Limb (tissue), 2 donors: ENCODE measurements around the gene GPRC5D.

Source experiments
- DNase-seq, 2 donors: peaks; one replicate each; pipeline ENCODE4 v3.0.0-alpha.2; 2016; ENCODE audit errors: extremely low spot score in 2 of 2

Gene GPRC5D

DNA sequence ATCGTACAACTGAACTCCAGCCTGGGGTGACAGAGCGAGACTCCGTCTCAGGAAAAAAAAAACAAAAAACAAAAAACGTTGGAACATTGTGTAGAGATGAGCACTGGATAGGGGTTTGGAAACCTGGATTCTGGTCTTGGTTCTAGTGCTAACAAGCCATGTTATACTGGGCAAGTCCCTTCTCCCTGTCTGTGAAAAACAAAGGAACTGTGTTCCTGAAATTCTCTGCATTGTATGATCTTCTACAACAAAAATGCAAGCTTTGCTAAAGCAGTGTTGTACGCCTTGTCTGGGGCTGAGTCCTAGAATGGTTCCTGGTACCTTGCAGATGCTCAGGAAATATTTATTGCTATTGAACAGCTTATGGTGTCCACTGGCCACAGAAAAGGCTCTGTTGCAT lies 13.4 kb downstream of the GPRC5D start:
- no peak for DNase-seq

DNA sequence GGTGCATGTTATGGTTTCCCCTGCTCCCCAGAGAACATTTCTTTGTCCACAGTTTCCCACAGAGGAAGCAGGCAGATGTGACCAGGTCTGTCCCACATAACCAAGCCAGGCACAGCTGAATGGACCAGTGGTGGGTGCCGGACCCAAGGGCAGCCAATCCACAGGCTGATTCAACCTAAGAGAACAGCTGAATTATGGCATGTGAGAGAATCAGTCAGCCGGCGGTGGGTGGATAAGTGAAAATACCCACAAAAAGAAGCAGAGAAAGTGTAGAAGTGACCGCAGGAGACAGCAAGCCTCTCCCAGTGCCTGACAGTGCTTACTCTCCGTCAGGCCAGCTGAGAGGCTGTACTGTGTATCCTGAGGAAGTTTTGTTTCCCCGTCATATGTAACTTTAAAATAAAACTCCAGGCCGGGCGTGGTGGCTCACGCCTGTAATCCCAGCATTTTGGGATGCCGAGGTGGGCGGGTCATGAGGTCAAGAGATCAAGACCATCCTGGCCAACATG lies 14.9 kb downstream of the GPRC5D start:
- DNase-seq: no peak

GRCh38 chr12:12934556-12934955 lies 17.4 kb downstream of the GPRC5D start:
- DNase-seq: no peak

- no peak for DNase-seq
Measured at GRCh38 chr12:12933742-12934141, 18.2 kb downstream of the GPRC5D start.

GRCh38 chr12:12930633-12931219 lies 21.2 kb downstream of the GPRC5D start:
- no peak for DNase-seq

DNA sequence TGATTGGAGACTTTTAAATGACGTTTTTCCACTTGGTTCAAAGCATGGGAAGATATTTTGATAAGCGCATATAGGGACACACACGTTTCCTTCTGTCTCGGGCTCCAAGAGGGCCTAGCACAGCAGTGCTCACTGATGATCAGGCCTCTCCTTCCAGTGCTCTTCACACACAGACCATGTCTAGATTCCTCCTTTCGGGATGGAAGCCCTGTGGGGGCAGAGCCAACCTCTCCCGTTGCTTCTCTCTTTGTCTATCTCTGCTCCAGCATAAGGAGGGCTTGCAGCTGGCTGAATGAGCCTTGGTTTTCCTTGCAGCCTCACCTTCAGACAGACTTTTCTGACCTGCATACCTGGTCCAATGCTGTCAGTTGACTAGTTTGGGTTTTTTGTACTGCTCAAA lies 22.3 kb downstream of the GPRC5D start:
- DNase-seq: no peak

DNA sequence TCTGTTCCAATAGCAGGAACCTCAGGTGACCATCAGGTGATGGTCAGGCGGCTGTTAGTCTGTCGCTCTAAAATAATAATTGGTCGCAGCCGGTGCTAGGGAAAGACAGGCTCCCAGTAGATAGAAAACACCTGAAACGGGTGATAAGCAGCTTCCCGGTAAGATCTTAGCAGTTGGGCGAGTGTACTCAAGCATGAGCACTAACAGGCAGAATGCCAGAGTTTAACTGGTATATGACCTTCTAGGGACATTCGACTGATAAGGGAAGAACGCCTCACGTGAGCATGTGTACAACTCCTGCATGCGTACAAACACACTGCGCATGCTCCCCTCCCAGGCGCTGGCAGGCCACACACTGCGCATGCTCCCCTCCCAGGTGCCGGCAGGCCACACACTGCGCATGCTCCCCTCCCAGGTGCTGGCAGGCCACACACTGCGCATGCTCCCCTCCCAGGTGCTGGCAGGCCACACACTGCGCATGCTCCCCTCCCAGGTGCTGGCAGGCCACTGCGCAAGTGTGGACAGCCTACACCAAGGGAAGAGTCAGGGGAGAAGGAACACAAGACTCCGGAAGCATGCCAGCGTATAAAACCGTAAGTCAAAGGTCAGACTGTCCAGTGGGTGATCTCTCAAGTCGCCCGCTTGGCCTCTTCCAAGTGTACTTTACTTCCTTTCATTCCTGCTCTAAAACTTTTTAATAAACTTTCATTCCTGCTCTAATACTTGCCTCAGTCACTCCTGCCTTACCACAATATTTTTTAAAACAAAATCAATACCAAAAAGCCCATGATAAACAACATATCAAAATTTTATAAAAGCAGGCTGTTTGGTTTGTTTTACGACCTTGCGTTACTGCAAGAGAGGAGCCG lies 24.5 kb downstream of the GPRC5D start:
- peak; percentile 63 to 74 for DNase-seq

GRCh38 chr12:12926571-12927071 lies 25.3 kb downstream of the GPRC5D start:
- DNase-seq: no peak

DNA sequence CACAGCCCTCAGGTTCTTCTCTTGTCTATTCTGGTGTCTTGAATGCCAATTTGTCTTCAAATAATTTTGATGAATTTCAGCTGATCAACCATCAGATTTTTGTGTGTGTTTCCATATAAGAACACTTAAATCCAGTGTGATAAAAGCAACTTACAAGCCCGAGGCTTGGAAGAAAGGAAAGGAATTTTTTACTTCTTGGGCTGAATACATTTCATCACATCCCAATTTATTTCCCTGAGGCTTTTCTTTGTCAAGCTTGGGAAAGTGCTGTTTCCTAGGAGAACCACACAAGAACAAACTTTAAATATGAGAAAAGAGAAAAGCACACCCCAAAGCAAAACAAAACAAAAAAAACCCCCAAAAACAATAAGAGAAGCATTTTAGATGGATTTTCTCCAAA lies 26.6 kb downstream of the GPRC5D start:
- no peak for DNase-seq

DNA sequence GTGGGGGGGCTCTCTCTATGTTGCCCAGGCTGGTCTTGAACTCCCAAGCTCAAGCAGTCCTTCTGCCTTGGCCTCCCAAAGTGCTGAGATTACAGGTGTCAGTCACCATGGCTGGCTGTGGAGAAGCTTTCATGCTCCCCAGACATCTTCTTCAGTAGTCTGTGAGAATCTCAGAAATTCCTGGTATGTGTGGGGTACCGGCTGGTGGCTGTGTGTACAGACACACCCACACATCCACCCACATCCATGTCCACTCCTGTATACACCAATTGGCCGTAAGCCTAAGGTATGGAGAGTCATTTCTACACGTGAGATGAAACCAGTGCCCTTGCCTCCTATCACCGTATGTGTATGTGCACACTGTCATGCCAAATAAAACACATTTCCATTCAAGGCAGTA lies 27.8 kb downstream of the GPRC5D start:
- no peak for DNase-seq

DNA sequence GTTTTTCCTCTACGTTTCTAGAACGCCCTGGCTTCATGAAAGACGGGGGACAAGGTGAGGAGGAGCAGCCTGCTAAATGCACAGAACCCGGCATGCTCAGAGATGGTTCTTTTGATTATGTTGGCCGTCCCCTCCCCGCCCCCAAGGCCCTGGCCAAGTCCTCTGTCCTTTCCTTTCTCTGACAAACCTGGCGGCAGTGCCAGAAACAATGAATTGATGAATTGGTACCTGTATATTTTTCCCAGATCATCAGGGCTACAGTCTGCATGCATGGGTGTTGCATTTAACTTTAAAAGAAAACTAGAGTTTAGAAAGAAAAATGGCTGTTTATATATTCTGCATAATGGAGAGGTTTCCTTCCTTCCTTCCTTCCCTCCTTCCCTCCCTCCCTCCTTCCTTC lies 29.0 kb downstream of the GPRC5D start:
- DNase-seq: no peak

DNA sequence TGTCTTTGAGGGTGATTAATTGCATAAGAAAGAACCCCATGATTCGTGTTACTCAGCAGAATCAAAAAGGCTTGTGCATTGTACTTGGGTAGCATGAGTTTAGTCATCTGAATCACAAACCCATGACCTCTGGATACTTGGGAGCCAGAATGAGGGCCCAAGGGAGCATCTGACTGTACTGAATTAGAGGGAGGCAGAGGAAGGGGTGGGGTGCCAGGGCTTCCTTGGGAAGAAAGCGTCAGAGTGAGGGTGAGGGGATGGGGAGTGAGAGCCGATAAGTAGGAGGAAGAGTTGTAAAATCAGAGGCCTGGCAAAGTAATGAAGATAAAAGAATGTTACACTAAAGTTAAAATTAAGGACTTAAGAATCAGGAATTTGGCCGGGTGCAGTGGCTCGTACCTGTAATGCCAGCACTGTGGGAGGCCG lies 29.8 kb downstream of the GPRC5D start:
- no peak for DNase-seq

- no peak for DNase-seq
Measured at GRCh38 chr12:12919666-12920435, 32.1 kb downstream of the GPRC5D start.

DNA sequence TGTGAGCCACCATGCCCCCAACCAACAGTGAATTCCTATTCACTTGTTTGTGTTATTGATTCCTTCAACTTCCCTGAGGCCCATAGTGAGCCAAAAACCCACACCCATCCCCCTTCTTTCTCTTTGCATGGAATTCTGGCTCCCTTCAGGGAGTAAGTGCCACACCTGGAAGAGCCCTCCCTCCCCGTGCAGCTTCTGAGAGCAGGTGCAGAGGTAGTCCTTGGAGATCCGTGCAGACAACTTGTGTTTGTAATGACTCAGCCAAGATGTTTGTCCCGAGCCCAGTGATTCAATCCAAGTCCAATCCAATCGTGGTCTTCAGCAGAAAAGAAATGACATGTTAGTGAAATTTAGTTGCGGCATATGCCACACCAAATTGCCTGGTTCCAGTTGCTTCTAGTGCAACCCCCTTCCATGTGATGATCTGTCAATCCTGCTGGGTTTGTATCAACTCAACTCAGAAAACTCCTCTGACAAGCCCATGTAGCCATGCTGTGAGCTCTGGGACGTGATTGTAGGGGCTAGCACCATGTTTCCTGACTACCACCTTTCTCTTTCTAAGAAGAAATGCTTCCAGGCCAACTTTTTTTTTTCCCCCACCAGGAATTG lies 33.1 kb downstream of the GPRC5D start:
- DNase-seq: no peak

DNA sequence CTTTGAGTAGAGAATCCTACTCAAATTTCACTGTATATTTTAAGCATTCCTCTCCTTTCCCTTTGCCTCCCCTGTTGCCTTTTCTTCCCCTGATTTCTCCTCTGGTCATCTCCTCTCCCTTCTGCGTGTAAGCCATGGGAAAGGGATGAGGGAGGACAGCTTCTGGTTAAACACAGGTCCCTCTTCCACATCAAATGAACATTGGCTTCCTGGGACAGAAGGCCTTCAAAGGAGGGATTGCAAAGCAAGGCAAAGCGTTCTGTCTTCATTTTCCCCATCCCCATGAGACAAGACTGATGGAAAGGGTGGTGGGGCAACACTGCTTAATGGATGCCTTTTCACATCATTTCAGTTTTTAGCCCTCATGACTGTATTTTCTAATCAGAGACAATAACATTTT lies 34.5 kb downstream of the GPRC5D start:
- DNase-seq: no peak

- peak; percentile 88 to 90 for DNase-seq
Measured at GRCh38 chr12:12916135-12916944, 35.6 kb downstream of the GPRC5D start.

GRCh38 chr12:12915656-12916055 lies 36.3 kb downstream of the GPRC5D start:
- no peak for DNase-seq

DNA sequence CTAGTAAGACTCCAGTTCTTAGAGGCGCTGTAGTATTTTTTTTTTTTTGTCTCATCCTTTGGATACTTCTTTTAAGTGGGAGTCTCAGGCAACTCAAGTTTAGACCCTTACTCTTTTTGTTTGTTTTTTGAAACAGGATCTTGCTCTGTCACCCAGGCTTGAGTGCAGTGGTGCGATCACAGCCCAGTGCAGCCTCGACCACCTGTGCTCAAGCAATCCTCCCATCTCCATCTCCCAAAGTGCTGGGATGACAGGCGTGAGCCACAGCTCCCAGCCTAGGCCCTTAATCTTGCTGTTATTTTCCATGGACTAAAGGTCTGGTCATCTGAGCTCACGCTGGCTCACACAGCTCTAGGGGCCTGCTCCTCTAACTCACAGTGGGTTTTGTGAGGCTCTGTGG lies 39.3 kb downstream of the GPRC5D start:
- DNase-seq: no peak

GRCh38 chr12:12909995-12910420 lies 42.0 kb downstream of the GPRC5D start:
- no peak for DNase-seq

- no peak for DNase-seq
Measured at GRCh38 chr12:12909228-12909994, 42.6 kb downstream of the GPRC5D start.
